Esophagus squamous epithelium (tissue), 4 donors: Measurements from ENCODE around the gene POLN.

Experiments used
- CTCF ChIP-seq, 6 experiments: fragments of 450-650 bp in 4 of 6; fragments of 200-600 bp in 2 of 6; sonication (generic) in 2 of 6; IDR thresholded peaks; one replicate each; pipeline ENCODE4 v1.5.1; 2016 to 2019; ENCODE audit warnings: antibody characterized with exemption in 6 of 6, mild to moderate bottlenecking in 4 of 6, moderate library complexity in 4 of 6
- POLR2A ChIP-seq, 4 donors: fragments of 450-650 bp; IDR thresholded peaks; one replicate each; pipeline ENCODE4 v1.6.1; 2017; ENCODE audit warnings: antibody characterized with exemption in 4 of 4, mild to moderate bottlenecking in 4 of 4, moderate library complexity in 3 of 4

- TF ChIP-seq CTCF (IDR thresholded peaks at IDR 0.05) (no peak), POLR2A (IDR thresholded peaks at IDR 0.05) (no peak)
Observed at GRCh38 chr4:2067446-2068197, 174.3 kb downstream of the POLN start.
